Measurements from ENCODE around the gene ZNF628. TPM values are rescaled to one million over a fixed set of nuclear protein-coding genes. Genes with fewer than 3 reads are reported as not detected.
A peak's percentile ranks its signal among the peaks of the same experiment; 100 is the strongest.

The ZNF628 gene
- total and polyA plus RNA-seq, 10 donors: 1.4 to 13.6 (median 7.9) TPM

DNA sequence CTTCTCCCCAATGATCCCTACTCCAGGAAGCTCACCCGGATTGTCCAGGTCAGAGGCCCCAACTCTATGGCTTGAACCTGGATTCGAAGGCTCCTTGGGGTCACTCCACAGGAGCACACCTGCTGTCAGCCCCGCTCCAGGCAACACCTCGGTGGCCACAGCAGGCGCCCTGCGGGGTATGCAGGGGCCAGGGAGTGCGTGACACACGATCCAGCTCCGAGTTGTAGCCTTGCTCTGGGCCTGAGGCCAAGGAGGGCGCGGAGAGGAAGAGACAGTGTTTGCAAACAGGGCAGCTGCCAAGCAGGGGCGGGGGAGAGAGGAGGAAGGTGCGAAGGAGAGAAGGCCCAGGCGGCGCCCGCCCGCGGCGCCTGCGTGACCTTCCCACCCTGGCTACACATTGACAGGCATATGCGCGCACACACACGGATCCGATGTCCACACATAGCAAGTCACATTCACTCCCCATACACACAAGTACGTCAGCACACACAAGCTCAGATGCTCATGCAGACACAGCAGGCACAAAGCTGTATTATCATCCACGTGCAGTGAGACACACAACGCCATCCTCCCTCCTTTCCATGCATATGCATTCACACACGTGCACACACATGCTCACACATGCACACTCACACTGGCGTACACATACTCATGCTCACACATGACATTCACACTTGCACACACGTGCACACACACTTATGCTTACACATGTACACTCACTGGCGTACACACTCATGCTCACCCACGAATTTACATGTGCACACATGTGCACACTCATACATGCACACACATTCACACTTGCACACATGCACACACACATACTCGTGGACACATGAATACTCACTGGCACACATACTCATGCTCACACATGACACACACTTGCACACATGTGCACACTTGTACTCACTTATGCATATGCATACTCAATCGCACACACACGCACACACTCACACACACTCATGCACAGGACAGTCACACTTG lies 50.1 kb downstream of the ZNF628 start:
- H3K4me3 ChIP-seq: no peak overlapping the region
- peaks cover 0 to 8% (median 2%) of the 10 kb centered on the region in 6 donors for H3K4me1 ChIP-seq
- H3K9me3 ChIP-seq: no peaks in the 10 kb centered on the region
- H3K36me3 ChIP-seq: no peaks in the 10 kb centered on the region
- WGBS, 5 donors: 29 to 46% (median 38%) methylated on average over 33 to 35 of the region's 35 CpGs
- no peak overlapping the region for H3K27ac ChIP-seq
- intact Hi-C loops (cut with DNase I; ENCODE audit: low total_unique reads): no loop called here
- H3K27me3 ChIP-seq (replicated peaks in 1 of 7): peaks cover 0 to 46% (median 0%) of the 10 kb centered on the region in 7 donors
- DNase-seq: no peak
- TF ChIP-seq POLR2AphosphoS5 (IDR thresholded peaks at IDR 0.05) (peak in 2 of 3 donors; percentile 37 to 47), CTCF (IDR thresholded peaks at IDR 0.05 in 8 of 11, conservative IDR thresholded peaks at IDR 0.05 in 3 of 11) (no peak)

- intact Hi-C loops (cut with DNase I; ENCODE audit: low total_unique reads): no loop called here
- Histone ChIP-seq H3K4me1 (peaks cover 0 to 8% (median 2%) of the 10 kb centered on the region in 6 donors), H3K4me3 (no peak overlapping the region), H3K9me3 (no peaks in the 10 kb centered on the region), H3K27ac (no peak overlapping the region), H3K36me3 (no peaks in the 10 kb centered on the region), H3K27me3 (replicated peaks in 1 of 7) (peaks cover 0 to 51% (median 0%) of the 10 kb centered on the region in 7 donors)
- no peak for TF ChIP-seq POLR2A (IDR thresholded peaks at IDR 0.05)
- no peak for TF ChIP-seq CTCF (IDR thresholded peaks at IDR 0.05 in 8 of 11, conservative IDR thresholded peaks at IDR 0.05 in 3 of 11)
- TF ChIP-seq POLR2AphosphoS5 (IDR thresholded peaks at IDR 0.05): no peak
- DNase-seq: no peak
- 74 to 90% (median 82%) methylated on average over 21 to 22 of the region's 22 CpGs for WGBS, 5 donors
Observed at GRCh38 chr19:55527197-55528029, 51.0 kb downstream of the ZNF628 start.

DNA sequence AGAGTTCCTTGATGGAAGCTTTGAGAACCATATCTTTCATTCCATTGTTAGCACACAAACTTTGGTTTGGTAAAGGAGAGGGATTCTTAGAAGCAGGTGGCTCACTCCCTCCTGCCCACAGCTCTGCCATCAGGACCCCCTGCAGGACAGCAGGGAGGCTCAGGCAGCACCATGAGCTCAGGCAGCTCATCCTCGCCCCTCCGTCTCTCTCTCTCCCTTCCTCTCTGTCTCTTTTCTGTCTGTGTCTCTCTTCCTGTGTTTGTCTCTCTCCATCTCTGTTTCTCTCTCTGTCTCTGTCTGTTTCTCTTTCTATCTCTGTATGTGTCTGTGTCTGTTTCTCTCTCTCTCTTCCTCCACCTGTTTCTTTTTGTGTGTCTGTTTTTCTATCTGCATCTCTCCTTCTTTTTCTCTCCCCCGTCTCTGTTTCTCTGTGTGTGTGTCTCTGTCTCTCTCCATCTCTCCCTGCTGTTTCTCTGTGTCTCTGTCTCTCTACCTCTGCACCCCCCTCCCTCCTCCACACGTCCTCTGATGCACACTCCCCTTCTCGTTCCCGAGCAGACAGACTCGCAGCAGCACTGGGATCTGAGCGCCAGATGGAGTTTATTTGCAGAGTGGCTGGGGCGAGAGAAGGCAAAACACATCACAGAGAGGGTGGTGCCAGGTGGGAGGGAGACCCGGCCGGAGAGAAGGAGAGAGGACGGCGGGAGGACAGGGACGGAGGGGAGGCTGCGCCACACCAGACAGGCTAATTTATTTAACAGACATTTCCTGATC lies 51.8 kb downstream of the ZNF628 start:
- Histone ChIP-seq H3K36me3 (no peaks in the 10 kb centered on the region), H3K4me1 (peaks cover 0 to 8% (median 2%) of the 10 kb centered on the region in 6 donors), H3K4me3 (no peak overlapping the region), H3K9me3 (no peaks in the 10 kb centered on the region), H3K27me3 (replicated peaks in 1 of 7) (peaks cover 0 to 52% (median 0%) of the 10 kb centered on the region in 7 donors), H3K27ac (no peak overlapping the region)
- WGBS, 5 donors: 53 to 69% (median 64%) methylated on average over 15 of the region's 15 CpGs
- no peak for DNase-seq
- intact Hi-C loops (cut with DNase I; ENCODE audit: low total_unique reads): no loop called here
- TF ChIP-seq POLR2A (IDR thresholded peaks at IDR 0.05) (no peak), CTCF (IDR thresholded peaks at IDR 0.05 in 8 of 11, conservative IDR thresholded peaks at IDR 0.05 in 3 of 11) (no peak), POLR2AphosphoS5 (IDR thresholded peaks at IDR 0.05) (no peak)

All from spleen (tissue), 11 donors.